DMS114 treated with DMSO at 0.1 percent for 48 hours (cell line): ENCODE data around the gene PPP1R8.
"Not testable (repeated sequence)": the region's sequence is repeated elsewhere in the genome, so short reads cannot be mapped to it uniquely, and the experiment has no call there.

Experiments
- DNase-seq: peaks from one replicate; lab custom pipeline; 2025; ENCODE audit not compliant: unreplicated experiment; lab: John Stamatoyannopoulos, UW

PPP1R8 gene

GRCh38 chr1:27869719-27870085 is 39.1 kb downstream of the PPP1R8 start:
- DNase-seq = no peak

DNA sequence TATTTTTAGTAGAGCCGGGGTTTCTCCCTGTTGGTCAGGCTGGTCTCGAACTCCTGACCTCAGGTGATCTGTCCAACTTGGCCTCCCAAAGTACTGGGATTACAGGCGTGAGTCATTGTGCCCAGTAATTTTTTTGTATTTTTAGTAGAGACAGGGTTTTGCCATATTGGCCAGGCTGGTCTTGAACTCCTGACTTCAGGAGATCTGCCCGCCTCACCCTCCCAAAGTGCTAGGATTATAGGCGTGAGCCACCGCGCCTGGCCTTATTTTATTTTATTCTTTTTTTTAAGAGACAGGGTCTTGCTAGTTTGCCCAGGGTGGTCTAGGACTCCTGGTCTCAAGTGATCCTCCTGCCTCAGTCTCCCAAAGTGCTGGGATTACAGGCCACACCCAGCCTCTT is 40.5 kb downstream of the PPP1R8 start:
- DNase-seq = not testable (repeated sequence)

GRCh38 chr1:27872059-27872801 is 41.6 kb downstream of the PPP1R8 start, which contains the start of gene THEMIS2:
THEMIS2 (plus strand) TSS chr1:27872544; CDS start chr1:27872572, 28 bp downstream.
- DNase-seq = peak; percentile 32

GRCh38 chr1:27872802-27873551 is 42.4 kb downstream of the PPP1R8 start:
- DNase-seq = no peak

DNA sequence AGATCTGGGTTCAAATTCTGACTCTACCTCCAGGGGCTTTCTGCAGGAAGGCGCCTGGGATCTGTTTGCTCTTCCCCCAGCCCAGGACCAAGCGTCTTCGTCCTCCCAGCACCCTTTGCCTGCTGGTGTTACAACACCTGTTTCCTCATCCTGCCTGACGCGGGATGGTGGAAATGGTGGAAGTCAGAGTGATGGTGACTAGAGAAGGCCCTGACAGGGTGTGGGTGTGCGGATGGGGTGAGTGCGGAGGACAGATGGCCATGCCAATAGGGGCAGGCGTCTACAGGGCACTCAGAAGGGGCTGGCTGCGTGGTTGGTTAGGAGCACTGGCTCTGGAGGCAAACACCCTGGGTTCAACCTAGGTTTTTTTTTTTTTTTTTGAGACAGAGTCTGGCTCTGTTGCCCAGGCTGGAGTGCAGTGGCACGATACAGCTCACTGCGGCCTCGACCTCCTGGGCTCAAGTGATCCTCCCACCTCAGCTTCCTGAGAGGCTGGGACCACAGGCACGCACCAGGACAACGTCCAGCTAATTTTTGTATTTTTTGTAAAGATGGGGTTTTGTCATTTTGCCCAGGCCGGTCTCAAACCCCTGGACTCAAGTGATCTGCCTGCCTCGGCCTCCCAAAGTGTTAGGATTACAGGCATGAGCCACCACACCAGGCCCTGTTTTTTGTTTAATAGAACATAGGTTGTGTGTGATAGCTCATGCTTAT is 43.2 kb downstream of the PPP1R8 start:
- DNase-seq = no peak

DNA sequence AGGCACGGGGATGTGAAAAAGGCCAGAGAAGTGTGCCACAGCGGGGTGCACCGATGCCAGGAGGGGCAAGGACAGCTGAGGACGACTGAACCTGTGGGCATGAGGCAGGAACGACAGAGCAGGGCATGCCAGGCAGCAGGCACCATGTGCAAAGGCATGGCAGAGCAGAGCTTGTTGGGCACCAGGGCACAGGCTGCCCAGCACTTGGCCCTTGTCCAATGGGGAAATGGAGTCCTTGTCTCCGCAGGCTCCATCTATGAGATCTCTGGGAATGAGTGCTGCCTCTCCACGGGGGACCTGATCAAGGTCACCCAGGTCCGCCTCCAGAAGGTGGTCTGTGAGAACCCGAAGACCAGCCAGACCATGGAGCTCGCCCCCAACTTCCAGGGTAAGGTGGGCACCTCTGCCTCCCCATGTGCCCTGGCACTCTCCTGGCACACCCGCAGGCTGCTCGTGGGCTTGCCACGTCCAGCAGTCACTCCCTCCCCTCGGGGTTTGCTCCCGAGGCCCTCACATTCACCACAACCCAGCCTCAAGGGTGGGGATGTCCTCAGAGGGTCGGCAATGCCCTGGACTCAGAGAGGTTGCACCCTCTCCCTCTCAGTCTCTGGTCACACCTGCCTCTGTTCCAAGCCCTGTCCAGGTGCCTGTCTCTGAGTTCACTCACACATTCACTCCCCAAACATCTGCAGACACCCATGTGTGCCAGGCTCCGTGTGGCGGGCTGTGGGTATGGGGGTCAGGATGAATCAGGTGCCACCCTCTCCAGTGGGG is 45.9 kb downstream of the PPP1R8 start:
- DNase-seq = no peak

GRCh38 chr1:27877115-27877416 is 46.5 kb downstream of the PPP1R8 start:
- DNase-seq = no peak

- no peak for DNase-seq
These were observed 47.5 kb downstream of the PPP1R8 start for GRCh38 chr1:27878039-27878438.

DNA sequence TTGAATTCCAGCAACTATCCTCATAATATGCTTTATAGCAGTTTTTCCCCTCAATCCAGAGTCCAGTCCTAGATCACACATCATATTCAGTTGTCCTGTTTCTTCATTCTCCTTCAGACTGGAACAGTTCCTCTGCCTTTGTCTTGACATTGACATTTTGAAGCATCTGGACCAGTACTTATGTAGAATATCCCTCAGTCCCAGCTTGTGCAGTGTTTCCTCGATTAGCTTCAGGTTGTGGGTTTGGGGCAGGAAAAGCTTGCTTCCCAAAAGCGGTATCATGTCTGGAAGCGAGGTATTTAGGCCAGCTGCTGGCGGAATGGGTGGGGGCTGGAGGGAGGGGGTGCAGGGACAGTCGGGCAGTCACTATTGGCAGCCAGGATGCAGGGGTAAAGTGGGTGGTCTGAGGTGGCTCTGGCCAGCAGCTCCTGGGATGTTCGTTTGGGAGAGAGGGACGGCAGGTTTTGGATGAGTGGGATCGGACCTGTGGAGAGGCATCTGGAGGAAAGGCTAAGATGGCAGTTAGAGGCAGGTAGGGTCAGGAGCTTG is 48.3 kb downstream of the PPP1R8 start:
- DNase-seq = no peak

- no peak for DNase-seq
These were observed 48.9 kb downstream of the PPP1R8 start for GRCh38 chr1:27879374-27880082.

DNA sequence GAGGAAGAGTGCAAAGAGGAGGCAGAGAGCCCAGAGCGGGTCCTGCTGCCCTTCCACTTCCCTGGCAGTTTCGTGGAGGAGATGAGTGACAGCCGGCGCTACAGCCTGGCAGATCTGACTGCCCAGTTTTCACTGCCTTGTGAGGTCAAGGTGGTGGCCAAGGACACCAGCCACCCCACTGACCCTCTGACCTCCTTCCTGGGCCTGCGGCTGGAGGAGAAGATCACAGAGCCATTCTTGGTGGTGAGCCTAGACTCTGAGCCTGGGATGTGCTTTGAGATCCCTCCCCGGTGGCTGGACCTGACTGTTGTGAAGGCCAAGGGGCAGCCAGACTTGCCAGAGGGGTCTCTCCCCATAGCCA is 51.9 kb downstream of the PPP1R8 start:
- DNase-seq = no peak

- DNase-seq = no peak
These were observed 53.0 kb downstream of the PPP1R8 start for GRCh38 chr1:27883536-27883935.

DNA sequence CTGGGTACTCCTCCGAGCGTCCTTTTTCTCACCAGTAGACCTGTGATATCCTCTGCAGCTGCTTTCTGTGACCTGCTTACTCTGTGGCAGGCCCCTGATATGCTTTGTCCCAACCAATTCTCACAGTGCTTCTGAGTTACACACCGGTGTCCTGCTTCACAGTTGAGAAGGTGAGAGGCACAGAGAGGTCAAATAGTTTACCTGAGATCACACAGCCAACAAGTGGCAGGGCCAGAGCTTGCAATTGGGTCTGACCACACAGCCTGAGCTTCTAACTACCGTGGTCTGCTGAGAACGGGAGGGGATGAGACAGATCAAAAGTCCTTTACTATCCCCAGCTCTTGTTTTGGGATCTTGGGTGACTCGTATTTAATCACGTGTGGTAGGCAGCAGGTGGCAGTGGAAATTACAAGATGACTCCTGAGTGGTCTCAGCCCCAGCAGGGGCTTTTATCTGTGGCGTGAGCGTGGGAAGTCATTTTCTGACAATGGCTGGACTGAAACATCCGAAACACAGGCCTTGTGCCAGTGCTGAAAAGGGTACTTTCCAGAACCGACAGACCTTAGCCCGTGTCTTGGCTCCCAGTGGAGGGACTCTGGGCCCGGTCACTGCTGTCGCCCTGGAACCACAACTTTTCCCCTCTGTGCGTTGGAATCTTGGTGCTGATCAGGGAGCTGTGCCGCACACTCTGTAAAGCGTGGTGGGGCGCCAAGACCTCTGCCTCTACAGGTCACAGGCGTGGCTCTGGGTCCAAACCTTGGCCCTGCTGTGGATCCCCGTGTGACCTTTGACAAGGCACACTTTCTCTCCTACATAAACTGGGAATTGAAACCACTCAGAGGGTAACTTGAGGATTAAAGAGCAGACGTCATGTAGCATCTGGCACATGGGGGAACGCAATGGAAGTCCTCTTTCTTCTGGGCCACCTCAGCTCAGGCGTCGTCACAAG is 53.7 kb downstream of the PPP1R8 start:
- DNase-seq = no peak

- no peak for DNase-seq
These were observed 54.5 kb downstream of the PPP1R8 start for GRCh38 chr1:27885114-27885528.

- no peak for DNase-seq
These were observed 55.2 kb downstream of the PPP1R8 start for GRCh38 chr1:27885621-27886352.

- DNase-seq = no peak
These were observed 55.7 kb downstream of the PPP1R8 start for GRCh38 chr1:27886353-27886679.

- DNase-seq = no peak
These were observed 56.2 kb downstream of the PPP1R8 start for GRCh38 chr1:27886744-27887143.

DNA sequence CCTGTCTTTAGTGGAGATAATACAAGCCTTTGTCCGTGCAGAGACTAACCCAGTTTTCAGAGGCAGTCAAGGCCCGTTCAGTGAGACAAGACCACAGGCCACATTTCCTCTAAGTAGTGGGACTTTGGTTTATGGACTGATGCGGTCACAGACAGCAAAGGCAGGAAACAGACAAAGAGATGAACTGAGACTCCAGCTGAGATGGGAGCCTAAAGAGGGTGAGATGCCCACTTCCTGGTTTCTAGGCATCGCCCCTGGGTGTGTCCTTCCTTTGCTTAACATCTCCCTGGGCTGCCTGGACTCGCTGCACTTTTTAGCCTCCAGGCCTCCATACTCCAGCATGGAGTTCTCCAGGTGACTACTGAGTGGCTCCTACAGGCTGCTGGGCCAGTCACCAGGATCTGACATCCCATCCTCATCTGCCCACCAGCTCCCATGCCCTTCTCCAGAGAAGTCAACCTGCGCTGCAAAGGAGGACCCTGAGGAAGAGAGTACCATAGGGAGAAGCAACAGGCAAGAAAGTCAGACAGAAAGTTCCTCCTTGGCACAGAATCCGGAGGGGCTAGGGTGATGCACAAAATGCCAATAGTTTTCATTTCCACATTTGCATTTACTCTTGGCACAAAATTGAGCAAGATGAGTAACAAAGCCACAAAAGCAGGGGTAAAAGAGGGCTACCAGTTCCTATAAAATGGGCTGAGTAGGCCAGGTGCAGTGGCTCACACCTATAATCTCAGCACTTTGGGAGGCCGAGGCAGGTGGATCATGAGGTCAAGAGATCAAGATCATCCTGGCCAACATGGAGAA is 56.8 kb downstream of the PPP1R8 start:
- no peak for DNase-seq
